NCI-H2227 (cell line): Measurements from ENCODE around the gene UPK3BL2.
"Not testable (repeated sequence)": the region's sequence is repeated elsewhere in the genome, so short reads cannot be mapped to it uniquely, and the experiment has no call there.

Experiments used
- DNase-seq: peaks from one replicate; lab custom pipeline; 2025; ENCODE audit not compliant: unreplicated experiment; lab: John Stamatoyannopoulos, UW

The UPK3BL2 gene

GRCh38 chr7:102496861-102497260 is 46.6 kb downstream of the UPK3BL2 start:
- not testable (repeated sequence) for DNase-seq

- DNase-seq: not testable (repeated sequence)
These were observed 48.9 kb downstream of the UPK3BL2 start for GRCh38 chr7:102494473-102495149.

DNA sequence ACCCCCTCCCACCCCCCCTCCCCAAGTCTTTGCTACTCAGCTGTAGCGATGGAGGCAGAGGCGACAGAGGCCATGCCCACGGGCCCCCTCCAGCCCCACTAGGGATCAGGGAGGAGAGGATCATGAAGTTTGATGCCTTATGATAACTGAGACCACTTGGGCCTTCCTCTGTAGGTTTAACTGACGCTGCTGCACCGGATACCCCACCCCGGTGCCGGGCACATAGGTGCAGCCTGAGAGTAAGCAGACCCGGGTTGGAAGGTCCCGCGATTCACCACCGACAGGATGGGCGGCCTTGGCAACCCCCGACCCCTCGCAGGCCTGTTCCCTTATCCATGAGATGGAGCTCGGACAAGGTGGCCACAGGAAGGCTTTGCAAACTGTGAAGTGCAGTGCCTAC is 49.5 kb downstream of the UPK3BL2 start:
- not testable (repeated sequence) for DNase-seq

GRCh38 chr7:102493220-102493935 is 50.1 kb downstream of the UPK3BL2 start:
- not testable (repeated sequence) for DNase-seq

DNA sequence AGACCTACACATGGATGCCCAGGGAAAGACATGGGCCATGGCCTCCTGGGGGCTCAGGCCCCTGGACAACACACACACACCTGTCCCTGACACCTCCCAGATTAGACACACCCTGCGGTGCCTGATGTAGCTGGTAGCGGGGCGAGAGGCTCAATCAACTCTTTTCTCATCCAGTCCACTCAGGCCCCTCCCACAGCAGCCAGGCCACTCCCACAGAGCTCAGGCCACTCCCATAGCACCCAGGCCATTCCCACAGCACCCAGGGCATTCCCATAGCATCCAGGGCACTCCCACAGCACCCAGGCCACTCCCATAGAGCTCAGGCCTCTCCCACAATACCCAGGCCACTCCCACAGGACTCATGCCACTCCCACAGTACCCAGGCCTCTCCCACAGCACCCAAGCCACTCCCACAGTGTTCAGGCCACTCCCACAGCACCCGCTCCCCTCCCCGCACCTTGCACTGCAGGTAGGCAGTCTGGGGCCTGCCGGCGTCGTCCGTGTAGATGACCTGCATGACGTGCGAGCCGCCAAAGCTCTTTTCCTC is 52.9 kb downstream of the UPK3BL2 start:
- DNase-seq: not testable (repeated sequence)
